ENCODE measurements around the gene TPST2. TPM values are rescaled to one million over a fixed set of nuclear protein-coding genes. Genes with fewer than 3 reads are reported as not detected.

Gene TPST2
- total RNA-seq, 1 experiment from 2014 or later, result 11.8 TPM

- H3K4me3 Mint-ChIP-seq (ENCODE audit: low read depth, unreplicated experiment), result no peak overlapping the region
- no TSS peak for BruUV-seq (replicated peaks)
- H3K27me3 Mint-ChIP-seq (ENCODE audit: unreplicated experiment), result no peaks in the 10 kb centered on the region
- no peak overlapping the region for H3K27ac Mint-ChIP-seq (ENCODE audit: unreplicated experiment)
- no peaks in the 10 kb centered on the region for H3K4me1 Mint-ChIP-seq (ENCODE audit: low read depth, unreplicated experiment)
- H3K36me3 Mint-ChIP-seq (ENCODE audit: insufficient read depth, unreplicated experiment), result no peaks in the 10 kb centered on the region
- TF ChIP-seq CTCF (IDR thresholded peaks at IDR 0.05; ENCODE audit: unreplicated experiment), result no peak
- no peak for DNase-seq
- intact Hi-C loops (cut with micrococcal nuclease; ENCODE audit: unreplicated experiment), result no loop called here
- H3K9me3 Mint-ChIP-seq (ENCODE audit: low read depth, unreplicated experiment), result no peaks in the 10 kb centered on the region
- CTCF ChIA-PET, result no interaction called here
These were observed 9.5 kb downstream of the TPST2 start for GRCh38 chr22:26580240-26580962.

GRCh38 chr22:26579331-26579886 lies 10.5 kb downstream of the TPST2 start:
- DNase-seq, result no peak
- no peak for TF ChIP-seq CTCF (IDR thresholded peaks at IDR 0.05; ENCODE audit: unreplicated experiment)
- no TSS peak for BruUV-seq (replicated peaks)
- H3K27me3 Mint-ChIP-seq (ENCODE audit: unreplicated experiment), result no peaks in the 10 kb centered on the region
- H3K4me1 Mint-ChIP-seq (ENCODE audit: low read depth, unreplicated experiment), result no peaks in the 10 kb centered on the region
- no peaks in the 10 kb centered on the region for H3K36me3 Mint-ChIP-seq (ENCODE audit: insufficient read depth, unreplicated experiment)
- H3K27ac Mint-ChIP-seq (ENCODE audit: unreplicated experiment), result no peak overlapping the region
- intact Hi-C loops (cut with micrococcal nuclease; ENCODE audit: unreplicated experiment), result no loop called here
- no peak overlapping the region for H3K4me3 Mint-ChIP-seq (ENCODE audit: low read depth, unreplicated experiment)
- H3K9me3 Mint-ChIP-seq (ENCODE audit: low read depth, unreplicated experiment), result no peaks in the 10 kb centered on the region
- CTCF ChIA-PET, result no interaction called here

GRCh38 chr22:26577081-26577480 lies 12.9 kb downstream of the TPST2 start:
- intact Hi-C loops (cut with micrococcal nuclease; ENCODE audit: unreplicated experiment), result no loop called here
- Mint-ChIP-seq H3K9me3 (ENCODE audit: low read depth, unreplicated experiment) (no peaks in the 10 kb centered on the region), H3K27me3 (ENCODE audit: unreplicated experiment) (no peaks in the 10 kb centered on the region), H3K36me3 (ENCODE audit: insufficient read depth, unreplicated experiment) (no peaks in the 10 kb centered on the region), H3K4me1 (ENCODE audit: low read depth, unreplicated experiment) (no peaks in the 10 kb centered on the region), H3K4me3 (ENCODE audit: low read depth, unreplicated experiment) (no peak overlapping the region), H3K27ac (ENCODE audit: unreplicated experiment) (no peak overlapping the region)
- BruUV-seq (replicated peaks), result no TSS peak
- DNase-seq, result no peak
- CTCF ChIA-PET, result interaction anchor here (0.6 to 0.9 kb wide), 3 partner anchors 35 to 94 kb away, joined by 3 to 7 read pairs (median 4); partner anchors contain the start of genes HPS4 and SRRD
- no peak for TF ChIP-seq CTCF (IDR thresholded peaks at IDR 0.05; ENCODE audit: unreplicated experiment)

GRCh38 chr22:26576026-26576680 lies 13.8 kb downstream of the TPST2 start:
- no peaks in the 10 kb centered on the region for H3K36me3 Mint-ChIP-seq (ENCODE audit: insufficient read depth, unreplicated experiment)
- no peak overlapping the region for H3K4me3 Mint-ChIP-seq (ENCODE audit: low read depth, unreplicated experiment)
- no TSS peak for BruUV-seq (replicated peaks)
- no peak for TF ChIP-seq CTCF (IDR thresholded peaks at IDR 0.05; ENCODE audit: unreplicated experiment)
- H3K27me3 Mint-ChIP-seq (ENCODE audit: unreplicated experiment), result no peaks in the 10 kb centered on the region
- intact Hi-C loops (cut with micrococcal nuclease; ENCODE audit: unreplicated experiment), result no loop called here
- H3K9me3 Mint-ChIP-seq (ENCODE audit: low read depth, unreplicated experiment), result no peaks in the 10 kb centered on the region
- H3K4me1 Mint-ChIP-seq (ENCODE audit: low read depth, unreplicated experiment), result no peaks in the 10 kb centered on the region
- DNase-seq, result no peak
- no peak overlapping the region for H3K27ac Mint-ChIP-seq (ENCODE audit: unreplicated experiment)
- CTCF ChIA-PET, result interaction anchor here (0.6 kb wide), 2 partner anchors 47 to 55 kb away, joined by 3 to 4 read pairs; no protein-coding TSS in a partner anchor

Measured in Calu3 (cell line).